GM12801 (cell line): Measurements from ENCODE around the gene TGFBR3.

Experiments
- TF ChIP-seq, protein P1 (sequence below): IDR thresholded peaks from one replicate; pipeline ENCODE4 v1.5.1; 2011; ENCODE audit warnings: control low read depth; ENCODE audit not compliant: insufficient read length; ENCODE audit errors: extremely low read depth

The TGFBR3 gene

DNA sequence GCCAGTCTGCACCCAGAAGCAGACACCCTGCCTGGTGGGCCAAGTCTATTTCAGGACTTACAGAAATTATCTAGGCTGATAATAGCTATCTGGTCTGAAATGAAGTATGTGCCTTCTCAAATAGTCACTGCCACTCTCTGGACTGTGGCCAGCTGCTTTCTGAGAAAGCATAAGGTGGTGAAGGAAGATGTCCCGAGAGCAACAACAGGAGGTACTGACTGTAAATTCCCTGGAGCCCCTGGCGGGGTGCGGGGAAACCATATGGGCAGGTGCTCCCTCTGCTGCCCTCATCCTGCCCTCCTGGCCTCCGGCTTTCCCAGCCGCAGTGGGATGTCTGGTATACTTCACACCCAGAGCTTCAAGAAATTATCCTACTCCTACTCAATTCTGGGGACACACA is 86.8 kb downstream of the TGFBR3 start:
- TF ChIP-seq, protein P1, sequence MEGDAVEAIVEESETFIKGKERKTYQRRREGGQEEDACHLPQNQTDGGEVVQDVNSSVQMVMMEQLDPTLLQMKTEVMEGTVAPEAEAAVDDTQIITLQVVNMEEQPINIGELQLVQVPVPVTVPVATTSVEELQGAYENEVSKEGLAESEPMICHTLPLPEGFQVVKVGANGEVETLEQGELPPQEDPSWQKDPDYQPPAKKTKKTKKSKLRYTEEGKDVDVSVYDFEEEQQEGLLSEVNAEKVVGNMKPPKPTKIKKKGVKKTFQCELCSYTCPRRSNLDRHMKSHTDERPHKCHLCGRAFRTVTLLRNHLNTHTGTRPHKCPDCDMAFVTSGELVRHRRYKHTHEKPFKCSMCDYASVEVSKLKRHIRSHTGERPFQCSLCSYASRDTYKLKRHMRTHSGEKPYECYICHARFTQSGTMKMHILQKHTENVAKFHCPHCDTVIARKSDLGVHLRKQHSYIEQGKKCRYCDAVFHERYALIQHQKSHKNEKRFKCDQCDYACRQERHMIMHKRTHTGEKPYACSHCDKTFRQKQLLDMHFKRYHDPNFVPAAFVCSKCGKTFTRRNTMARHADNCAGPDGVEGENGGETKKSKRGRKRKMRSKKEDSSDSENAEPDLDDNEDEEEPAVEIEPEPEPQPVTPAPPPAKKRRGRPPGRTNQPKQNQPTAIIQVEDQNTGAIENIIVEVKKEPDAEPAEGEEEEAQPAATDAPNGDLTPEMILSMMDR, result no peak

DNA sequence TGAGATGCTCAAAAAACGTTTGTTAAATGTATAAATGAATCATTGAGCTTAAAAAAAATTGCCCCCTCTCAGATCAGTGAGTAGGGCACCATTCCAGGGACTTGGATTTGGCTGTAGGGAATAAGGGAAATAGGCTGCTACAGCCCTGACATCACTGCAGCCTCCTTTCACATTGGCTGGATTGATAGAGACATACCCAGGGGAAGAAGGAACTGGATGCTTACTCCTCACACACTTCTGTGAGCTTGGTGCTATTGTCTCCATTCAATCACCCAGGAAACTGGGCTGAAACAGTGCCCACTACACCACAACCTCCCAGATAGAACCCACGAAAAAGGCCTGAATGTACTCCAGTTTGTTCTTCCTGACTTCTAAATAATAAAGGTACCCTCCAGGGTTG is 87.2 kb downstream of the TGFBR3 start:
- TF ChIP-seq, protein P1, result no peak

DNA sequence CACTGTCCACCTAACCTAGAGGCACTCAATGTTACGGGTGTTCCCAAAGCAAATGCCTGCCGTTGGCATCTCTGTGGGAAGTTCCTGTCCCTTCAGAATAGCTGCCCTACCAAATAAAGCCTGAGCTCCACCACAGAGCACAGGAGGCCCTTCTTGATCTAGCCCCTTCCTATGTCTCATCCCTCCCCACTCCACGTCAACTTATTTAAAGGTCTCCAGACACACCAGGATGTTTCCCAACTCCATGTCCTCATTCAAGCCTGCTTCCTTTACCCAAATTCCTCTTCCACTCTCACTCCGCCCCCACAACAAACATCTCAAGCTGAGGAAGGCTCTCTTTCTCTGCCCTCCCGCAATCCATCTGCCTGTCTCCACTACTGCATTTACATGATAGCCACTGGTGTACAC is 87.7 kb downstream of the TGFBR3 start:
- TF ChIP-seq, protein P1, result no peak

DNA sequence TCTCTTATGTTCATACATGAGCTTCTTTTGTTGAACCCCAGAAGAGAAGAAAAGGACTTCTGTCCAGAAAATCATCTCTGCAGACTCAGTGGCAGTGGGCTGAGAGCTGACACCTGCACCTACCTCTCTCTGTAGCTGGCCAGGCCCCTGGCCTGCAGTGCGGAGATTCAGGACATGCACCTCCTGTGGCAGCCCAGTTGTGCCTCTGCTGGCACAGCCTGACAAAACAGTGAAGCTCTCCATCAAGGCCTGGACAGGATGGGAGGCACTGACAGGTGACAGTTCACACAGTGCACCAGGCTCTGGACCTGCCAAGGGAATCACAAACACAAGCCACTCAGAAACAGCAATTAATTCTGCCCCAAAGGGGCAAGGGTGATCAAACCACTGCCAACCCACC is 88.8 kb downstream of the TGFBR3 start:
- TF ChIP-seq, protein P1, result no peak

DNA sequence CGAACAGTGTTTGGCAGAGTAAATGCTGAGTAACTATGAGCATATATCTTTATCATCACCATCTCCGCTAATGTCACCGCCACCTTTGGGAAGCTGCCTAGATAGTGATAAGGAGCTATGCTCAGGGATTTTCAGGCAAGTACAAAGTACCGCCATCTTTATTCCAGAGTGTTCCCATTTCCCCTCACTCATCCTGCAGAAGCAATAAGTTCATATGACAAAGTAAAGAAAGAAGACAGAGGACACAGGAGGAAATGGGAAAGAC is 89.6 kb downstream of the TGFBR3 start:
- TF ChIP-seq, protein P1, result no peak

DNA sequence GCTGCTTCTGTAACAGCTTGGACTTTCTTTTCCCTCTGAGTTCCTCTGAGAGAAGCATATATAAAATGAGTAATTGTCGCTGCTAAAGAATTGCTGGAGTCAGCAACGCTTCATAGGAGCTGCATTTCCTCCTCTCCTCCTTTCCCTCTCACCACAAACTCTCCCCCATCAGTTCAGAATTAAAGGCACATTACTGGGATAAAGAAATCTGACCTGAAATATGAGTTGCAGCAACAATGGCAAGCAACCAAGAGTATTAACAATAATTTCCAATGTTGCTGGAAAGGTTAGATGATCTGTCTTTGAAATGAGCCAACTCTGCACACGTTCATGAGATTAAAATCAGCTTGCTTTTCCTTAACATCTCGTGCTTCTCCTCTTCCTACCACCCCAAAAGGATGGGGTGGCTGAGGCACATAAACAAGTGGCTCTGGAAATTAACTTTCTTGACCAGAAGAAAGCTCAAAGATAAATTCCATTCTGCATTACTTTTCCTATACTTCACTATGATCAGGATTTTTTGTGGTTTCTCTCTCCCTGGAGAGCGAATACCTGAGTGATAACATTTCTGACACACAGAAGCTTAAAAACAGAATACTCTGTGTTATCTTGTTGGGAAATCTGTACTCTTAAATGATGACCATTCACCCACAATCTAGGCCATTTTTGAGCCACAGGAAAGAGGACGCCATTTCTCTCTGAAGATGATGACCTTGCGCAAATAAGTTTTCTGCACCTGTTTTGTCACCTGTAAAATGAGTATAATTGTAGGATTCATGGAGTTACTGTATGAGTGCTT is 90.2 kb downstream of the TGFBR3 start:
- TF ChIP-seq, protein P1, result no peak

DNA sequence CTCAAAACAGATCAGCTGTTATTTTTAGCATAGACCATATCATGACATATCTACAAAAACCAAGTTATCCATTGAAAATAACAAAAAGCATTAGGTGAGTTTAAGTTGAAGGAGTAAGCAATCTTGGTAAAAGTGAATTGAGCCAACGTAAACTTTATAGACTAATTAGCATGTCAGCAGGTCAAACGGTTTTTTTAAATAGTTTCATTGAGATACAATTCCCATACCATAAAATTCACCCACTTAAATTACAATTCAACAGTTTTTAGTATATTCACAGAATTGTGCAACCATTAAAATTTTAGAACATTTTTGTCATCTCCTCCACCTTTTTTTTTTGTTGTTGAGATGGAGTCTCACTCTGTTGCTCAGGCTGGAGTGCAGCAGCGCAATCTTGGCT is 92.1 kb downstream of the TGFBR3 start:
- TF ChIP-seq, protein P1, result no peak
